GM10266 (cell line): ENCODE measurements around the gene SELENOK.

Experiments
- DNase-seq: peaks from one replicate; pipeline ENCODE4 v3.0.0; 2012; ENCODE audit errors: extremely low spot score
- TF ChIP-seq, protein P1 (sequence below): IDR thresholded peaks from 2 replicates; pipeline ENCODE4 v1.5.1; 2012; ENCODE audit warnings: mild to moderate bottlenecking, low read depth; ENCODE audit not compliant: control insufficient read depth, insufficient read depth; ENCODE audit errors: missing control alignments

SELENOK gene

DNA sequence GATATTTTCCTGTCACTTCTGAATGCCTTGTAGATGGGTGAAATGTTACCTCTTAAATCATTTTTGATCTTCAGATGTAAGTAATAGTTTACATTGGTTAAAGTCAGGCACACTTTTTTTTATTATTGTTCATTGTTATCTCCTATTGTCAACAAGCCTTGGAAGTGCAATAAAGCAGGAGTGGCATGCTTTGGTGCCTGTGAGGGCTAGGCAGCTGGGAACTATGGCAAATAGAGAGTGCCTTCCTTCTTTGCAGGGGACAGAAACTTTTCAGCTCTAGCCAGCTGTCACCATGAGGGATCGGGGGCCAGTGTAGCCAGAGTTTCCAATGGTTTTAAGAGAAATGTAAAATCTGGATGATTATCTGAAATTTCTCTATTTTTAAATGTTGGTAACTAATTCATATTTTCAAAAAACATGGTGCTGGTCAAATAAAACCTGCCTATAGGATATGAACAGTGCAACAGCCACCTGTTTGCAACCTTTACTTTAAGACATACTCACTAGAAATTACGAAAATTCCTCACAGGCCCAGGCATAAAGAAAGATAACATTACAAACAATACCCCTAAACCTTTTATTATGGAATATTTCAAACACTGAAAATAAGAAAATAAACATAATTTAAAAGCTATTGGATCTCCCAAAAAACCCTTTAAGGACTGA is 9.1 kb upstream of the SELENOK start:
- DNase-seq: no peak
- TF ChIP-seq, protein P1, sequence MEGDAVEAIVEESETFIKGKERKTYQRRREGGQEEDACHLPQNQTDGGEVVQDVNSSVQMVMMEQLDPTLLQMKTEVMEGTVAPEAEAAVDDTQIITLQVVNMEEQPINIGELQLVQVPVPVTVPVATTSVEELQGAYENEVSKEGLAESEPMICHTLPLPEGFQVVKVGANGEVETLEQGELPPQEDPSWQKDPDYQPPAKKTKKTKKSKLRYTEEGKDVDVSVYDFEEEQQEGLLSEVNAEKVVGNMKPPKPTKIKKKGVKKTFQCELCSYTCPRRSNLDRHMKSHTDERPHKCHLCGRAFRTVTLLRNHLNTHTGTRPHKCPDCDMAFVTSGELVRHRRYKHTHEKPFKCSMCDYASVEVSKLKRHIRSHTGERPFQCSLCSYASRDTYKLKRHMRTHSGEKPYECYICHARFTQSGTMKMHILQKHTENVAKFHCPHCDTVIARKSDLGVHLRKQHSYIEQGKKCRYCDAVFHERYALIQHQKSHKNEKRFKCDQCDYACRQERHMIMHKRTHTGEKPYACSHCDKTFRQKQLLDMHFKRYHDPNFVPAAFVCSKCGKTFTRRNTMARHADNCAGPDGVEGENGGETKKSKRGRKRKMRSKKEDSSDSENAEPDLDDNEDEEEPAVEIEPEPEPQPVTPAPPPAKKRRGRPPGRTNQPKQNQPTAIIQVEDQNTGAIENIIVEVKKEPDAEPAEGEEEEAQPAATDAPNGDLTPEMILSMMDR: no peak

DNA sequence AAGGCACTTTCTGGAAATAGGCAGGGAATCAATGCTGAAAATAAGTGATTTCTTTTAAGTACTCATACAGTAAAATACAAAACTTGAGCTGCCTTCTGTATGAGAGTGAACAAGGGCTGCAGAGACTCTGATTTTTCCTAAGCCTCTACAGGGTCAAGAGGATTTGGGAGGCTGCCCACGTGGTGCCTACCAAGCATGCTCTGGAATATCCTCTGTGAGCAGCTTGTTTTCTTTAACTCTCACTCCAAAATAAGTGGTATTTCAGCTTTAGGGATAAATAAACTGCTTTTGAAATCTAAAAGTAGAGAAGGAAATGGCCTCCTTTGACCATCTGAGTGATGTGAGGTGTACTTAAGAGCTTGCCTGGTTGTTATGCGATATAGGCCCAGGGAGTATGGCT is 8.1 kb upstream of the SELENOK start:
- TF ChIP-seq, protein P1: no peak

DNA sequence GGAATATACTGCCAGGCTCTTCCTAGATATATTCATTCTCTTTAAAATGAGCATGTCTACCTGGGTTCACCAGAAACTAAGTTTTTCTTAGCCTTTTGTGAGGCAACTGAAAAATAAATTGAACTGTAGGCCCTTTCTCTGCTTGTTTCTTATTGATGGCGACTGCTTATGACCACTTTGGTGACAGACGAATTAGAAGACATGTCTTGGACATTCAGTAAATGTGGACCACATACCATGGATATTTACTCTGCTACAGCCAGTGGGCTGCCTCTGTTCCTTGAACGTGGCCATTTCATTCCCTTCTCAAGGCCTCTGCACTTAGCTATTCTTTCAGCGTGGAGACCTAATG is 603 bp upstream of the SELENOK start:
- TF ChIP-seq, protein P1: no peak

More for the DNA sequence above, 8.1 kb upstream of the SELENOK start:
- no peak for DNase-seq

DNA sequence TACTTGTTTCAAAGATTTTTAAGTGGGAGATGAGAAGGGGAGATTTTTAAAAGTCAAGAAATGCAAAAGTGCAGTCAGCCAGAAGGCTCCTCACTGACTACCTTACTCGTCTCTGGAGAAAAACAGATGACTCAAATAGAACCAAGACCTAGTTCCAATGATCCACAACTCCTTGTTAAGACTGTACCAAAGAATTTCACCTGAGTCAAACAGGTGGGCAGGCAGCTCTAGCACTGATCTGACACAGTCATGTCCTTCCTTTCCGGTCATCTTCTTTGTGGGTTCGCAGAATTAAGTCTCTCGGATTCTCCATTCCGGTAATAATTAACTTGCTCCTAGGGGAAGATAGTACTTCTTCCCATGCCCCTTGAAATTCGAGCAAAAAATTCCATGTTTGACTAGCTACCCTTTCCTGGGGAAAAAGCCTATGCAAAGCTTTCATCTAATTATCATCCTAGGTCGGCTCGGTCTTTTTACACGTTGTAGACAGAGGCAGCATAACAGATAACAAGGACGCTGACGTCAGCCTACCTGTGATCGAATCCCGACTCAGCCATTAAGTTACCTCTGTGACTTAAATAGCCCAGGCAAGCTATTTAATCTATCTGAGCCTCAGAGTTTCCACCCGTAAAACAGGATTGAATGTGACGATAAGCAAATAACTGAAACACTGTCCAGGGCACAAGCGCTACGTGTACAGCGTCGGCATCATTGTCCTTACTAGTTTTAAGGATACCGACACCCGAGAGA is 758 bp downstream of the SELENOK start:
- DNase-seq: no peak
- TF ChIP-seq, protein P1: no peak

More for the DNA sequence above, 603 bp upstream of the SELENOK start:
- no peak for DNase-seq

DNA sequence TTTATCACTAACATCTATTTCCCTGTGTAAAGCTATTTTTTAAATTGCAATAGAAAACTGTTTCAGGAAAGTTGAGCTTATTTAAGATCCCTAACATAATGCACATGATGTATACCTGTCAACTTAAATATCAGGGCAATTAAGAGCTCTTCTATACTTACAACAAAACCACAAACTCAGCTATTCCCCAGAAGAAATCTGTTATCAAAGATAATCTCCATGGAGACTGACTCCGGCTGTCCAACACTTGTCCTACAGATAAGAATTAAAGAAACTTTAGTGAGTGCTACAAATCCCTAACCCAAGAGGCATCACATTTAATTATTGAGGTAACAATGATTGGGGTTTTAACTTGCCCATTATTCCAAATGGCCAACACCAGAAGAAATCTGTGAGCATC is 3.4 kb downstream of the SELENOK start:
- TF ChIP-seq, protein P1: no peak
- no peak for DNase-seq

DNA sequence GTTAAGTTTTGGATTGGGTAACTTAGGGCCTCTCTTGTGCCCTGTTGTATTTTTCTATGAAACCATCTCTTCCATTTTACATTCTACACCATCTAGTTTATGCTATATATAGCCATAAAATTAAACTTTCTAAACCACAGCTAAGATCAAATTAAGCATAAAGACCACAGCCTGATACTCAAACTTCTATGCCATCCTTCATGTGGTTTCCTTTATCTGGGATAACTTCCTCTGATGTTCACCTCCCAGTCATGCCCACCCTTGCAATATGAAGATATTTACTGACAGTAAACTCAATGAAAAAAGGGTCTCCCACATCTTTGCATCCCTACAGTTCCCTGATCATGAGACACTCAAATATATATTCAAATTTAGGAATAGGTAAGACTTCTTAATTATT is 4.2 kb downstream of the SELENOK start:
- TF ChIP-seq, protein P1: no peak
- no peak for DNase-seq

DNA sequence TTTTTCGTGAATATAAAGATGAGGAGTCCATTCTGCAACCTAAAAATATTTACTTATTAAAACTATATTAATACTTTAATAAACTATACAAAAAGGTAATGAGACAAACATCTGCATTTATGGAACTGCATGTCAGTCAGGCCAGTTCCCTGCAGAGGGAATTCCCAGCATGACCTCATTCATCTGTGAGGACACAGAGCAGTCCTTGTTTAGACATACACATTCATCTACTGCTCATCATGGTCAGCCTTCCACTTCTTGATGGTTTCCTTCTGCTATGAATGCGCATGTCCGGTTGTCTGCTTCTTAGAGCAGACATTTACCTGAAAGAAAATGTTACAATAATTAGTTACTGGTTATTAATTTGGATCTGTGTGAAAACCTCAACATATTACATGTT is 6.4 kb downstream of the SELENOK start:
- DNase-seq: no peak

More for the DNA sequence above, 6.4 kb downstream of the SELENOK start:
- TF ChIP-seq, protein P1: no peak
